Measurements from ENCODE around the gene EHD3. TPM values are rescaled to one million over a fixed set of nuclear protein-coding genes. Genes with fewer than 3 reads are reported as not detected.

The EHD3 gene
- total and polyA plus RNA-seq, 2 of the 4 experiments (the other 2 are of a cell fraction), result 29.1 to 39.8 TPM

GRCh38 chr2:31216734-31217133, 17.2 kb upstream of the EHD3 start:
- dilution Hi-C loops (cut with HindIII; ENCODE audit: low sequenced_read_pairs, unreplicated experiment) (no loop called here), in situ Hi-C loops (cut with MboI; ENCODE audit: low sequenced_read_pairs) (no loop called here), intact Hi-C loops (cut with micrococcal nuclease) (no loop called here)
- no peak for ATAC-seq (ENCODE audit: low read depth)
- H2AFZ ChIP-seq (replicated peaks; ENCODE audit: low read length, poor library complexity), result no peak overlapping the region
- H3K4me3 ChIP-seq (ENCODE audit: insufficient read depth, low read depth, low read length), result no peak overlapping the region
- H3K4me1 ChIP-seq (ENCODE audit: control insufficient read depth, insufficient read depth, low read length), result no peaks in the 10 kb centered on the region
- H3K9me3 ChIP-seq (ENCODE audit: control insufficient read depth, insufficient read depth, low read length), result no peaks in the 10 kb centered on the region
- no peaks in the 10 kb centered on the region for H3K79me1 ChIP-seq (ENCODE audit: low read depth in 1 of 2, low read length in 2 of 2)
- BruUV-seq (replicated peaks), result no TSS peak
- no peak overlapping the region for H3K23ac ChIP-seq (ENCODE audit: low read depth, low read length)
- no peak overlapping the region for H4K5ac ChIP-seq (ENCODE audit: low read depth, low read length)
- no peak overlapping the region for H4K8ac ChIP-seq (ENCODE audit: low read depth in 2 of 2, low read length in 2 of 2)
- H2BK120ac ChIP-seq (ENCODE audit: low read depth, low read length), result no peak overlapping the region
- ChIA-PET POLR2A (ENCODE audit: unreplicated experiment) (no interaction called here), CTCF (no interaction called here)
- DNase-seq, result no peak
- H2AK5ac ChIP-seq (ENCODE audit: low read depth, low read length), result no peak overlapping the region
- H4K91ac ChIP-seq (ENCODE audit: insufficient read depth, low read depth, low read length), result no peak overlapping the region
- TF ChIP-seq ELK1 (IDR thresholded peaks at IDR 0.05; ENCODE audit: borderline replicate concordance, low read depth, low read length), result no peak
- TF ChIP-seq RFX5 (IDR thresholded peaks at IDR 0.05; ENCODE audit: low read depth, low read length), result no peak
- no peak for TF ChIP-seq CEBPB (IDR thresholded peaks at IDR 0.05; ENCODE audit: low read depth, low read length)
- TF ChIP-seq NFE2L2 (IDR thresholded peaks at IDR 0.05; ENCODE audit: low read depth, low read length), result no peak
- no peak for TF ChIP-seq FOS (IDR thresholded peaks at IDR 0.05; ENCODE audit: low read depth, low read length)
- TF ChIP-seq CHD1 (IDR thresholded peaks at IDR 0.05; ENCODE audit: low read depth, low read length), result no peak
- TF ChIP-seq USF2 (IDR thresholded peaks at IDR 0.05; ENCODE audit: low read depth, low read length), result no peak
- TF ChIP-seq MXI1 (IDR thresholded peaks at IDR 0.05; ENCODE audit: borderline replicate concordance, low read depth, low read length), result no peak
- TF ChIP-seq MAFK (IDR thresholded peaks at IDR 0.05; ENCODE audit: low read depth, low read length), result no peak
- TF ChIP-seq POLR2A (IDR thresholded peaks at IDR 0.05; ENCODE audit: low read depth, low read length), result no peak
- no peak for TF ChIP-seq BHLHE40 (IDR thresholded peaks at IDR 0.05; ENCODE audit: low read depth, low read length)
- TF ChIP-seq MAZ (IDR thresholded peaks at IDR 0.05; ENCODE audit: borderline replicate concordance, low read depth, low read length), result no peak
- TF ChIP-seq RCOR1 (IDR thresholded peaks at IDR 0.05; ENCODE audit: insufficient replicate concordance, low read length), result no peak
- TF ChIP-seq CTCF (conservative IDR thresholded peaks at IDR 0.05; ENCODE audit: low read depth, low read length), result no peak
- TF ChIP-seq SMC3 (IDR thresholded peaks at IDR 0.05; ENCODE audit: low read depth, low read length), result no peak
- TF ChIP-seq RAD21 (IDR thresholded peaks at IDR 0.05; ENCODE audit: low read length), result no peak
- no peaks in the 10 kb centered on the region for H4K20me1 ChIP-seq (ENCODE audit: insufficient read depth, low read length)
- no peaks in the 10 kb centered on the region for H3K9me1 ChIP-seq (ENCODE audit: insufficient read depth, low read length)
- H3K56ac ChIP-seq (ENCODE audit: extremely low read depth, insufficient read depth, low read length), result no peak overlapping the region
- H3K4ac ChIP-seq (ENCODE audit: low read depth, low read length), result no peak overlapping the region
- H2BK20ac ChIP-seq (ENCODE audit: low read depth, low read length), result no peak overlapping the region
- no peak overlapping the region for H3K14ac ChIP-seq (replicated peaks; ENCODE audit: low read depth, low read length)
- H3K36me3 ChIP-seq (ENCODE audit: control insufficient read depth, insufficient read depth, low read length), result no peaks in the 10 kb centered on the region
- no peak overlapping the region for H3K27ac ChIP-seq (ENCODE audit: insufficient read depth, low read length)
- H2BK5ac ChIP-seq (ENCODE audit: low read depth, low read length, poor library complexity, severe bottlenecking), result no peak overlapping the region
- H3K27me3 ChIP-seq (ENCODE audit: control insufficient read depth, insufficient read depth, low read length), result peaks cover 27% of the 10 kb centered on the region
- no peak overlapping the region for H3K4me2 ChIP-seq (ENCODE audit: low read depth, low read length)
- H3K18ac ChIP-seq (ENCODE audit: low read depth, low read length), result no peak overlapping the region
- no peak overlapping the region for H3K9ac ChIP-seq (ENCODE audit: low read depth, low read length)
- H2AK9ac ChIP-seq (replicated peaks; ENCODE audit: low read depth, low read length, poor library complexity), result no peak overlapping the region
- WGBS, 2 experiments (ENCODE audit: extremely low coverage in 2 of 2, insufficient read length in 1 of 2), result 15% methylated on average over 2 of the region's 5 CpGs; no CpG with 5 or more reads in 1 of the 2 experiments
- H2BK15ac ChIP-seq (ENCODE audit: low read depth, low read length), result no peak overlapping the region
